ENCODE measurements around the gene TMEM51.

TMEM51 gene

DNA sequence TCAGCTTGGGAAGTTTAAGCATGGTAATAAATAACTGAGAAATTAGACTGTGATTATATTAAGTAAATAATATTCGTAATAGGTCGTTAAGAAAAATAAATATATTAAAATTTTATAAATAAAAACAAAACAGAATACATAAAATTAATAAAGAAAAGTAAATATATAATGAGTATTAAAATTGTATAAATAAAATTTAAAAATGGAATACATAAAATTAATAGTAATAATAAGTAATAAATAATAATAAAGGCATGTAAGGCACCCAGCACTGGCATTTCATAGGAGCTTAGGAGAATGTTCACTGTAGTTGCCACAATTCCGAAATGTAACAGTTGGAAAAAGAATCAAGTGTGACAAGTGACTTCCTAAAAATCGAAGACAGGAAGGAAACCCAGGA is 47.7 kb downstream of the TMEM51 start:
- no peak for DNase-seq

DNA sequence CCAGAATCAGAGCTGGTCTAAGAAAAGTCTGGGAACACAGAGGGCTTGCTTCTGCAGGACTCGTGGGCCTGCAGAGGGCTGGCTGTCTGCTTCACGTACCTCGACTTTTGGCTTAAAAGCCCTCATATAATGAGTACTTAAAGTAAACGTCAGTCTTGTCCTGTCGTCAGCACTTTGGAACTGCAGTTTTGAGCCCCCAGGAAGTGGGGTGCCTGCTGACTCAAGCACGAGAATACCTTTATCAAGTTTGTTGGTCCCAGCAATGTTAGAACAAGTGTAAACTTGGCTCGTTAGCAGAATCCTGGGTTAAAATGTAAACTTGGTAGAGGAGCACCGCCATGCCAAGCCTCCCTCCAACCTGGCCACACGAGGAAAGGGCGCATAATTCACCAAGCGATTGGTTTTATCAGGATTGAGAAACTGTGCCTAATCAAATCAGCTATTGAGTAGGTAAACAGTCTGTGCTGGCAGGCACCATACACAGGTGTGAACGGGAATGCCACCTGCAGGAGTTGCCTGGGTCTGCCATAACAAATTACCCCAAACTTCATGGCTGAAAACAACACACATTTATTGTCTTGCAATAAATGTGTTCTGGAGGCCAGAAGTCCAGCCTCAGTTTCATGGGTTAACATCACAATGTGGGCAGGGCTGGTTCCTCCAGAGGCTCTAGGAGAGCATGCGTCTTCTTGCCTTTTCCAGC is 48.5 kb downstream of the TMEM51 start:
- DNase-seq: no peak

DNA sequence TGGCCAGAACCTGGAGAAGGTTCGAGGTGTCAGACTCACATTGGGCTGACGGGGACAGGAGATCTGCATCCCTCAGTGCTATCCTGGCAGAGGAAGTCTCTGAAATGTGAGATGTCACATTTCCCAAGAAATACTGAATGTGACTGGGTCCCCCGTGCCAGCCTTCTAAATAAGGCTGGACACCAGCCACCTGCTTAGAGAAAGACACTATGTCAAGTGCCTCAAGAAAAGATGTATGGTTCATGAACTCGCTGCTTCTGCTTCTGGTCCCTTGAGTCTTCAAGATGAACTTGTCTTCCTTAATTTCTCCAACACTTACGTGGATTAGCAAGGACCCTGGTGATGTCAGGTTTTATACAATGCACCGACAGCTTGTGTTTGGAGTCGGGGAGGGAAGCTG is 51.4 kb downstream of the TMEM51 start:
- no peak for DNase-seq

DNA sequence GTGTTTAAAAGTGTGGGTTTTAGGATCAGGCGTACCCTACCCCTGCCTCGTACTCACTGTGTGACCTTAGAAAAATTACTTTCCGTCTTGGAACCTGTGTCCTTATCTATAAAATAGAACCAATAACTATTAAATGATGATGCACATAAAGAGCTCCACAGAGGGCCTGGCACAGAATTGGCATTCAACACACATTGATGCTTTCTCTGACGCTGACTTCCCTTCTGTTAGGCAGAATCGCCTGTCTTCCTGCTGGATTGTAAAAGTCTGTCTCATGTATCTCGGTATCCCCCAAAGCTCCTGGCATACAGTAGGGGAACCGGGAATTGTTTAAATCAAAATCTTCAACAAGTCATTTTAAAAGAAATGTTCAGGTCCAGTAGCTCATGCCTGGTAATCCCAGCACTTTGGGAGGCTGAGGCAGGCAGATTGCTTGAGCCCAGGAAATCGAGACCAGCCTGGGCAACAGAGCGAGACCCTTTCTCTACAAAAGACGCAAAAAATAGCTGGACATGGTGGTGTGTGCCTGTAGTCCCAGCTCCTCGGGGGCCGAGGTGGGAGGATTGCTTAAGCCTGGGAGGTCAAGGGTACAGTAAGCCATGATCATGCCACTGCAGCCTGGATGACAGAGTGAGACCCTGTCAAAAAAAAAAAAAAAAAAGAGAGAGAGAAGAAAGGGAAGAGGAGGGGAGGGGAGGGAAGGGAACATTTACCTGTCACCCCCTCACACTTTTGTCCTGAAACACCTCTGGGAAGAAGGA is 52.2 kb downstream of the TMEM51 start:
- DNase-seq: no peak

DNA sequence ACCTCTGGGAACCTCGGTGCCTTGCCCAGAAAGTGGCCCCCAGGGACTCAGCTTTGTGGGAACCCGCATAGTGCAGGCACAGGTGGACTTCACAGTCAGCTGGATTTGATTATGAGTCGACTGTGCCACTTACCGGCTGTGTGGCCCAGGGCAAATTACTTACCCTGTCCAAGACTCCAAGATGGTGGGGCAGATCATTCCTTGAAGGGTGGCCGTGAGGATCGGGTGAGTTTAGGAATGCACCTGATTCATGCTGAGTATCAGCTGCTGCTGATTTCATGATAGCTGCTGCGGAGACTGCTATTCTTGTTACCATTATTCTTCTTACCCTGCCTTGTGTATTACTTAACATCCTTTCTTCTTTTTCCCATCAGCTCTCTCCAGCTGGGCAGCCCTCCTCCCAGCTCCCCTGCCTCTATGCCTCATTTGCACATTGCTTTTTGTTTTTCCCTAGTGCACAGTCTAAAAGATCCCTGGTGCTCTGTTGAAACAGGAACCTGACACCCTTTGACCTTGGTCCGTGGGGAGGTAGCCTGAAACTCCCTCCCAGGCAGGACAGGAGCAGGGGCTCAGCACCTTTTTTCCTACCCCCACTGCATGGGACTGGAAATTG is 53.0 kb downstream of the TMEM51 start:
- no peak for DNase-seq

DNA sequence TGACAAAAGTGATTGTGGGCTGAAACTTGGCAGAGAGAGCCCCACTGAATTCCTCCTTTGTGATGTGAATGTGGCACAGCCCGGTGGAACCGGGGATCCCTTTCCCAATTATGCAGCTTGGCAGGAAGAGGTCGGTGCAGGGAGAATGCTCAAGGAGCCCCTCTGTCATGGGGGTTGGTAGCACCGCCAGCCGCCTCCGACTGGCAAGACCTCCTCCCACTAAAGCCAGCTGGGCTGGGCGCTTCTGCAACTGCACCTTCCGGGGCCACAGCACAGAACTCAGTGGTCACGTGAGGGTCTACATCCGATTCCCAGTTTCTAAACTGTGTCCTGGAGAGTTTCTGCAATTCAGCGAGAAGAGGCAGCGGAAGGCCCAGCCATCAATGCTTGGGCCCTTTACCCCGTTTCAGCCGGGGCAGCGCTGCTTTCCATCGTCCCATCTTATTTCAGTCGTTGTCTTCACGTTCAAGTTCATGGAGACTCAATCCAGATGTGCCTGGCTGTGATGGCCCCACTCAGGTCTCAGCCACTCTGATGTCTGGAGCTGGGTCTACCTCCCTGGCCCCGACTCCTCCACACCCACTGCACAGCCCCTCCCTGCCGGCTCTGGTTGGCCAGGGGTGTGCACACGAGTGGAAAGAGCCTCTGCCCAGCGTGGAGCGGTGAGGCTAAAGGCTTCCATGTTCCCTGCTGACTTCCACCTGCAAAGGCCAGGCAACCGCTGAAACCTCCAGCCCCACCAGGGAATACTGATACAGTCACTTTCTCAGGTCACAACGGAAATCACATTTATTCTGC is 53.7 kb downstream of the TMEM51 start:
- DNase-seq: no peak

DNA sequence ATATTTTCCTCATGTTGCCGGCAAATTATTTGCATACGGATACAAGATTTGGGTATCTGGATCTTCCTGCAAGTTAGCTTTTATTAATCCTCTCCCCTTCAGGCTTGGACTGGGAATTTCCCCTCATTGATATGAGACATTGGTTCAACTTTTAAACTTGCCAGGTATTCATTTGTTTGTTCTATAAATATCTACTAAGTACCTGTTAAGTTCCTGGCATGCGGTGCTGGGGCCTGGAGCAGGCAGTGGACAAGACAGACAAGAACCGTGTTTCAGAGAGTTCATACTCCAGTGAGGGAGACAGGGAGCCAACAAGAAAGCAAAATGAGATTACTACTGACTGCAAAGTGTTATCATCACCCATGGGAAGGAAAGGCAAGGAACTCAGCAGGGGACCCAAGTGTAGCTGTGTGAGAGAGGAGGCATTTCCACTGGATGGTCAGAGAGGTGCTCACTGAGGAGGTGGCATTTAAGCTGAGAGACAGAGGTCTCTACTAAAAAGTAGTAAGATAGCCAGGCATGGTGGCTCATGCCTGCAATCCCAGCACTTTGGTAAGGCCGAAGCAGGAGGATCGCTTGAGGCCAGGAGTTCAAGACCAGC is 54.4 kb downstream of the TMEM51 start:
- no peak for DNase-seq

DNA sequence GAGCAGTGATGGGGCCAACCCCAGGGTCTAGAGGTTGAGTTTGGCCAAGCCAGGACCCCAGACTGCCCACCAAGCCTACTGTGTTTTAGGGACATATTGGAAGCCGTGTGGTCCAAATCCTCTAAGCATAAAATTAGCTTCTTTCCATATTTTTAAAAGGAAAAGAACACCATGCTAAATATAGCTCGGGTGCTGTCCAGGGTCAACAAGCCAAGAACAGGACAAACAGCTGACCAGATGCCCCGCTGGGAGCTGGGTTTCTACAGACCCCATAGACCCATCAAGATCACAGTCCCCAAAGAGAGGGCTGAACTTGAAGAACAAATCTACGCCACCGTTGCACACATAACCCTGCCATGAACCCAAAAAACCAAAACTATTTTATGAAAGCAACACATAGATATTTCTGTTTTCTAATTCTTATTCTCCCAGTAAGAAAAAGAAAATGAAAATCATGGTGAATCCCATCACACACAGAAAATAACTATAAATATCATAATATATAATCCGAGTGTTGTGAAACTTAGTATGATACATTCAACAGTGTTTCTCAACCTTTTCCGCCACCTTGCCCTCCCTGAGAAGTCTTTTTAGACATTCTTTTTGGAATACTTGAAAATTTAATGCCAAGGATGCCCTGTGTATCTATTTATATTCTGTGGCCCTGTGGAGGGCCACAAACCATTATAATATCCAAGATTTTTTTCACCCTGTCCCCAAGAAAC is 57.3 kb downstream of the TMEM51 start:
- DNase-seq: no peak

DNA sequence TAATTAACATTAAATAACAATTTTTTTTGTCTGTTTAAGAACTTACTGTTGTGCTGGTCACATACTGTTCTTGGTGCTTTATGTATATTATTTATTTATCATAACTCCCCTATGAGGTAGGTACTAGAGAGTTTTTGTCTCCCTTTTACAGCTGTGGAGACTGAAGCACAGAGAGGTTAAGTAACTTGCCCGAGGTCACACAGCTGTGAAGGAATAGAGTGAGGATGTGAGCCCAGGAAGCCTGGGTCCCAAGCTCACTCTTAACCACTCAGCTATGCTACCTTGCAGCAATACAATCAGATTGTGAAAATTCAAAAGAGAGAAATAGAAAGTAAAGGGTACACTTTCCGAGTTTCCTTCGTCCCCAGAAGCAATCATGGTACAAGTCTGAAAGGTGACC is 57.9 kb downstream of the TMEM51 start:
- DNase-seq: no peak

DNA sequence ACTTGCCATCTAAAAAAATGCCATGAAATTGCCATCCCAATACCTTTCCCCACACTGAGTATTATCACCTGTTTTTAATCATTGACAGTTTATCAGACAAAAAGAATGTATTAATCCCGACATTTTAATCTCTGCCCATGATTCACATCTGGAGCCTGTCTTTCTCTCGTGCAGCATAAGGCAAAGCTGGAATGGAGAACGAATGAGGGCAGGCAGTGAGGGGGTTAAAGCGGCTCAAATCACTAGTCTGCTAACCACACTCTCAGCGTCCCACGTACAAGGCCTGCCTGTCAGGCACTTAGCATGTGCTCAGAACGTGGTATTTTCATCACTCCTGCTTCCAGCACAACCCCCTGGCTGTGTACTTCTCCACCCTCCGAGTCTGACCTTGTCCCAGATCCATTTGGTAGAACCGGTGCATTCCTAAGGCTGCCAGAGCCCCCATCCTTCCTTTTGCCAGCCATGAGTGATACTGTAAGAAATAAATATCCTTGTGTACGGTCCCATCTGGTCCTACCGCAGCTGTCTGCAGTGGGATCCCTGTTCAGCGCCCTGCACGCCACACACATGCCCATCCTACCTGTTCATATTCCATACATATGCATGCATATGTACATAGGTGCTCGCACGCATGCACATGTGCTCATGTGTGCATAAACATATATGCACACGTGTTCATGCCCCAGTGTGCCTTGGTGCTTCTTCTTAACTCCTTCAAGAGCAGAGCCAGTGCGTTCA is 58.8 kb downstream of the TMEM51 start:
- DNase-seq: no peak

DNA sequence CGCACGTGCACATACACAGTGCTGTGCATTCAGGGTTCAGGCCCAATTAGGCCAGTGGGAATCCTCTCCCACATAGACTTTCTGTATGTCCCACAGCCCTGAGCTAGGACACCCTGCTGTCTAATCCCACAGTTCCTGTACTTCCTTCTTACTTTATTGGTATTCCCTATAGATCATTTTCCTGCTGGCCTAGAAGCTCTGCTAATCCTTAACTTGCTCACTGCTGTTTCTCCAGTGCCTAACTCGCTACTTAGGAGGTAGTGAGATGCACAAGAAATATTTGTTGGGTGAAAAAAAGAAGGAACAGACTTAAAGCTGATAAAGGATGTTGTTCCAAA is 59.4 kb downstream of the TMEM51 start:
- no peak for DNase-seq

DNA sequence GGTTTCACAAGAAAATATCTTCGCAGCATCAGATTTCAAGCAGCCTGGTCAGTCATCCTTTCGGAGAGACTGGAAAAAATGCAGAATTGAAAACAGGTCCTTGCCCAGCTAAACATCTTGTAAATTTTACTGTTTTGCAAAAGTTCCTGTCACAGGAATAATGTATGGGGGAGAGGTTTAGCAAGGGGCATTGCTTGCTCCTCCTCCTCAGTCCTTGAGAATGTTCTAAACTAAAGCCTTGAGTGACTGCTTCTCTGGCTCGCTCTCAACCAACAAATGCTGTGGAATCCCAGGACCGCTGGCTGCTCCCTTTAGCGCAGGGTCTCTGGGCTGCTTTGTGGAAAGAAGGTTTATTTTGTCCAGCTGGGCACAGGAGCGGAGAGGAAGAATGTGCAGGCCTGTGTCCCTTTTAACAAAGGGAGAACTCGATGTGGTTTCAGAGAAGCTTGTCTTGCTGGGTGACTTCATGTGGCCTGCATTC is 59.8 kb downstream of the TMEM51 start:
- DNase-seq: no peak

DNA sequence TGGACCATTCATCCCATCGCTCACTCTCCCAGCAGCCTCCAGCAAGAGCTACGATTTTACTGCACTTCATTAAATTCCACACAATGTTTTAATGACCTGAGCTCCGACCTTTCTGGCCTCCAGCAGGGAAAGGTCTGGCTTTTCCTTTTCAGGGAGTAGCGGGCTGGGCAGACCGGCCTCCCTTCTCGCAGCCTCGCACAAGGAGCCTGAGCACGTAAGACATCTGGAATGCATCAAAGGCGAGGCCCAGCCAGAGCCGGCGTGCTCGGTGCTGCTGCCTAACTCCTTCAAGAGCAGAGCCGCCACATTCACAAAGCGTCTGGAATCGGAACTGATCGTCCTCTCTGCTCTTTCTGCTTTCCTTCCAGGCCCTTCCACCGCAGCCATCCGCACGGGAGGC is 61.0 kb downstream of the TMEM51 start:
- DNase-seq: no peak

DNA sequence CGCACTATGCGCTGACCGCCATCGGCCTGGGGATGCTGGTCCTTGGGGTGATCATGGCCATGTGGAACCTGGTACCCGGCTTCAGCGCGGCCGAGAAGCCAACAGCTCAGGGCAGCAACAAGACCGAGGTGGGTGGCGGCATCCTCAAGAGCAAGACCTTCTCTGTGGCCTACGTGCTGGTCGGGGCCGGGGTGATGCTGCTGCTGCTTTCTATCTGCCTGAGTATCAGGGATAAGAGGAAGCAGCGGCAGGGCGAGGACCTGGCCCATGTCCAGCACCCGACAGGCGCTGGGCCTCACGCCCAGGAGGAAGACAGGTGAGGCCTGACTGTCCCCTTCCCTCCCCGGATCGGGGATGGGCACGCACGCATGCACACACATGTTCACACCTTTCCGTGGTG is 61.6 kb downstream of the TMEM51 start:
- DNase-seq: no peak

DNA sequence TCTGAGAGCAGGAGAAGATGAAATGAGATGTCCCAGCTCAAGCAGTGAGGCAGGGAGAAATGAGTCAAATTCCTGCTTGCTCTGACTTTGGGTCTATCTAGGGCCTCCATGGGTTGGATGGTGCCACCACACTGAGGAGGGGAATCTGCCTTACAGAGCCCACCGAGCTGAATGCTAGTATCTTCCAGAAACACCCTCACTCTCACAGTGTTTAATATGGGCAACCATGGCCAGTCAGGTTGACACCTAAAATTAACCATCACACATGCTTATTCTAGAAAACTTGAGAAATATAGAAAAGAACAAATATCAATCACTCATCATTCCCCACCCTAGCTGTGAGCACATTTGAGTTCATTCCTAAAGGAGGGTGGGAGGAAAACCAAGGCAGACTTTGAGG is 64.1 kb downstream of the TMEM51 start:
- DNase-seq: no peak

DNA sequence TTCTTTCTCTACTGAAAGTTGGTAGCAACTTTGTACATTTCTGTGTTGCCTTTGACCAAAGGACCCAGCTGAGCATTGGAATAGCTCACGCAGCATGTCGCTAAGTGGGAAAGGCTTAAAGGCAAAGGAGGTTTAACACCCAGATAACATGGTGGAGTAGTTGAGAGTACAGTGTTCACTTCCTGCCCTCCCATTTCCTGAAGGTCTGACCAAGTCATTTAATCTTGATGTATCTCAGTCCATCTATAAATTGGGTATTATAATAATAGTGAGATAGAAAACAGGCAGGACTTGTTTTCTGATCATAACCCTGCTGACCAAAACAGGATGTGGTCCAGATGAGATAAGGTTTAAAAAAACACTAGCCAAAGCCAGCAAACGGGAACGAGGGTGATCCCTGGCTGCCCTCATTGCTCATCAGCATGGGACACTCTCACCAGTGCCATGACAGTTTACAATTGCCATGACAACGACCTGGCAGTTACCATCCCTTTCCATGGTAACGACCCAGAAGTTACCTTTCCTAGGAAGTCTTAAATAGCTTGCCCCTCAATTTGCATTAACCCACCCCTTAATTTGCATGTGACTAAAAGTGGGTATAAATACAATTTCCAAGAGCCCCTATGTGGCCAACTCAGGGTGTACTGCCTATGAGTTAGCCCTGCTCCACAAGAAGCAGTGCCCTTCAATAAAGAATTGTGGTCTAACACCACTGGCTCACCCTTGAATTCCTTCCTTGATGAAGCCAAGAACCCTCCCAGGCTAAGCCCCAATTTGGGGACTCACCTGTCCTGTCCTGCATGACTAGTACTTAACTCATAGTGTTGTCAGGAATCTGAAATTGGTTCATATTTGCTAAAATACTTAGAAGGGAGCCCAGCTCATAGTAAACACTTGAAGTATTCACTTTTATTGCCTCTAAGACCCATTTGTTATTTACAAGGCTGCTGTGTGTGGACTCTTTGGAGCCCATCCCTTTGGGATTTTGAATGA is 65.0 kb downstream of the TMEM51 start:
- no peak for DNase-seq

DNA sequence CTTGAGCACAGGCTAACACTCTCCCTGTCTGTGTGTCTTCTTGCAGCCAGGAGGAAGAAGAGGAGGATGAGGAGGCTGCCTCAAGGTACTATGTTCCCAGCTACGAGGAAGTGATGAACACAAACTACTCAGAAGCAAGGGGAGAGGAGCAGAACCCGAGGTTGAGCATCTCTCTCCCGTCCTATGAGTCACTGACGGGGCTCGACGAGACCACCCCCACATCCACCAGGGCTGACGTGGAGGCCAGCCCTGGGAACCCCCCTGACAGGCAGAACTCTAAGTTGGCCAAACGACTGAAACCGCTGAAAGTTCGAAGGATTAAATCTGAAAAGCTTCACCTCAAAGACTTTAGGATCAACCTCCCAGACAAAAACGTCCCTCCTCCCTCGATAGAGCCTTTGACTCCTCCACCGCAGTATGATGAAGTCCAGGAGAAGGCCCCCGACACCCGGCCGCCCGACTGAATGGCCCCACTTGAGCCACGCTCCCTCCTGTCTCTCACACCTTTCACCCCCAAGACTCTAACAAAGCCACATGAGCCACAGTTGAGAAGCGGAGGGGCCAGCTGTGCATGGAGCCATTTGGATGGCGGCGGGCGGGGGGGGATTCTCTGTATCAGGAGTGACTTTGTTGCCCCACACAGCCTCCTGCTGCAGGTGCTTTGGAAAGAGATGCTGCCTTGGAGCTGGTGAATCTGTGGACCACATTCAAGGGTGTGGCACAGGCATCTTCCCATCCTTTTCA is 65.9 kb downstream of the TMEM51 start:
- no peak for DNase-seq

DNA sequence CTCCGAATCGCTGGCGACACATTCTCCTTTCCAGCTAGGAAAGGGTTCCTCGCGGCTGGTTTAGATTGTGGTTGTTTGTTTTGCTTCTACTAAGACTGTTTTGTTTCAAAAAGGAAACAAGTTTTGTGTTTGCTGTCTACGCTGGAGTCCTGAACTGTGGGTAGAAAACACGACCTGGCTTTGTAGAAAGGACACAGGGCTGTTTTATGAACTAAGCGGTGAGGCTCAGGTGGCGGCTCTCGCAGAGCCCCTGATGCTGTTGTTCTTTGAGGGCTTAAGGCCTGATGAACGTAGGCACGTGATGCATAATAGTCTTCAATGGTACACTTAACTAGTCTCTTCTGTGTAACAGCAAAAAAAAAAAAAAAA is 66.5 kb downstream of the TMEM51 start:
- no peak for DNase-seq

DNA sequence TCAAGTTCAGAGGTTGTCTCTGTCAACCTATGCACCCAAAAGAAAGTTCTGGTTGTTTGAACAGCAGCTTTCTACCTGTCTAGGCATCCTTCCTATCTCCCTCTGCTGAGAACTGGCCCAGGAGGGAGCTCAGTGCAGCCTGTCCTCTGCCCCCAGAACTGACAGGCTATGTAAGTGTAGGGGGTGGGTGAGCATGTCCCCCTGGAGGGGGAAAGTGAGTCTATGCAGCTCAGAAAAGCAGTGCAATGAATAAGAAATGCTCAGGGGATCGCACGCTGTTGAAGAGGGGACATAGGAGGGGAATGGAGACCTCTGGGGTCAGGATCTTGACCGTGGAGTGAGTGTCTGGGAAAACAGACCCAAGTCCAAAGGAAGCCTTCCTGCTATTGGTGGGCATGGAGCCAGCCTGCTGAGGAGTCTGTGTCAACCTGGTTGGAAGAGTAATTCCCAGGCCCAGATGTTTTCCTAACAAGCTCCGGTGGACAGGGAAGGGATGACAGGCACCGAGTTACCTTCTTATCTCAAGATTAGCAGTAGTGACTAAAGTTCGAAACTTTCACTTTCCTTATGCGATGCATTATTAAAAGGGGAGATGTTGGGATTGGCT is 67.4 kb downstream of the TMEM51 start:
- no peak for DNase-seq

Data from stimulated activated CD4-positive, alpha-beta T cell treated with anti-CD3 and anti-CD28 coated beads, Interleukin-1b, Interleukin-23, amount 100 ng/mL, for 48 hours (primary cell).